Fibroblast of skin of abdomen (primary cell): Measurements from ENCODE around the gene SIAE.

Source experiments
- DNase-seq: peaks from one replicate; pipeline ENCODE4 v3.0.0-alpha.2; 2013

Gene SIAE

DNA sequence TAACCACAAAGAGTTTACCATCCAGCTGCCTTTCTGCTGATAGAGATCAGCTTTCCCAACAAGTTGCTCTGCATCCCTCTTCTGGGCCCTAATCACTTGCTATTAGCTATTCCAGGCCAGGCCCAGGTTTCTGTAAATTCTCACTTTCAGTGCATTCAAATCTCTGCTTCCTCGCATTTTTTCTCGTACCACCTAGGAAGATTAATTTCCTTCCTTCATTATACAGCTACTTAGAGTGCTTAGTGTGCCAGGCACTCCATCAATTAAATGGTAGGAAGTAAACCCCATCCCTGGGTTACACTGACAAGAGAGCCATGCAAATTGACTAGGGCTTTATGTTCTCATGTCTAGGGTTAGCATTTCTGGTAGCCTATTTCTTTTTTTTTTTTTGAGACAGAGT is 9.7 kb downstream of the SIAE start:
- DNase-seq = no peak

DNA sequence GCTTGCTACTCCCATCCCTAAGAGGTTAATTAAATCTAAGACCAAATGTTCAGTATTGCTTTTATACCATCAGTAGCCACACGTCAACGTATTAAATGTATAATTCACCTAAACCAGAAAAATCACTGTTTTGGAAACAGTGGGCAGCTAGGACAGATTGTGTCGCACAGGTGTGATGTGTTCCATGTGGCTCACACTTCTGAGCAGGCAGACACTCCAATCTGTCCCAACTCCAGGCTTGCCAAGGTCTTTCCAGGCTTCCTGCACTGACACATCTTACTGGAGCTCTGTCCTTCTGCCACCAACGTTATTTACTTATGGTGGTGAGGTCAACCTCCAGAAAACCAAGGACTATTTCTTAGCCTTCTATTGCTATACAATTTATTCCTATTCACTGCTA is 11.4 kb downstream of the SIAE start:
- DNase-seq = no peak

DNA sequence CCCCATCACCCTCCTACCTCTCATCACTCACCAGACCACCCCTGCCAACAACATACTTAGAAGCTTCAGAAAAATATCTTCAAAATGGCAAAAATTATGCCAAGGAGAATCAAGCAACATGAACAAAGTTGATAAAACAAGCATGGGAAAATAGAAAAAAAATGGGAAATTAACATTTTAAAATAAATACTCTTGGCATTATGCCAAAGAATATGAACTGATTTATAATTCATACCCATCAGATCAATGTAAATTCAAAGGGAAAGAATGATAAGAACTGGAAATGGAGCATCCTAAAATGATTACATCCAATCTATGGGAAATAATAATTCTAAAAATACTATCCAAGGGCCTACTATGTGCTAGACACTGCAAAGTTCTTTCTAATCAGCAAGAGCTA is 12.0 kb downstream of the SIAE start:
- no peak for DNase-seq

DNA sequence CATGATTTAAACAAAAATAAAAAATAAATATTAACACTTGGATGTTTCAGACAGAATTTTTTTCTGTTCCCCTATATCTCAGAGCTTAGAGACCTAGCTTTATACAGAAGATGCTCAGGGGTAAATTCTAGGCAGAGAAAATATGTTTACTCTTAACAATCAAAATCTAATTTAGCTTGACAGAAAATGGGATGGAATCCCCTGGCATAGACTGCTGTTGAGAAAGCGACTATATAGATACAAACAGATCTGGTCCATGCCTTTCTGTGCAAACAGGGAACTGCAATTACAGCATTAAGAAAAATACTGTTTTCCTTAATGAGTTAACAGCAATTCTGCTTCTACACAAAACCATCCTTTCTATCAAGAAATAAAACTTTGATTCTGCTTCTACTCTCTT is 14.6 kb downstream of the SIAE start:
- DNase-seq = no peak

DNA sequence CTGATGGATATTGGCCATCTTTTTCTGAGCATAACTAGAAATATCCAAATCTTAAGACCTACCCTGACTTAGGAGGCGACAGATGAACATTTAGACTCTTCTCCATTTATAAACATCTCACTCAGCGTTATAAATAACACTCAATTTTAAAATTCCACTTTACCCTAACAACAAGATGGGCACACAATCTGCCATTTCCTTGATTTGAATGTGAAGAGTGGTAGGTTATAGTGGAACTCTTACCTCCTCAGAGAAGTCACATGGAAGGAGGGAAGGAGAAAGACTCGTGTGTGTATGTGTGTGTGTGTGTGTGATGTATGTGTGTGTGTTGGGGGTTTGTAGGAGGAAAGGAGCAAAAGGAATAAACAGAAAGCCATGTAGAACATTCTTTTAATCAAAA is 15.0 kb downstream of the SIAE start:
- no peak for DNase-seq

DNA sequence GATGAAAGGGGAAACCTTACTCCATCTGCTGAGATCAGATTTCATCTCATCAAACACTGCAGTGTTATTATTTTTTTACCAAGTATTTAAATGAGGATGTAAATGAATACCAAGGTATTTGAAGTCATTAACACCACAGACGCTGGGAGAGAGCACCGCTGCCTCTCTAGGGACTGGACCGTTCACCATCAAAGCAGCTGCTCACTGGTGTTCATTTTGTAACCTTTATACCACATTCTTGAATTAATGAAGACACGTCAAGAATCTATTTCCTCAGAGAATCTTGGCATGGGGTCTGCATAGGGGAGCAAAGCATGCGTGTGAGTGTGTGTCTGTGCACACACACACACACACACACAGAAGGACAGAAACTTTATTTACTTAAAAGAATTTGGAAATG is 15.6 kb downstream of the SIAE start:
- DNase-seq = peak; percentile 60

DNA sequence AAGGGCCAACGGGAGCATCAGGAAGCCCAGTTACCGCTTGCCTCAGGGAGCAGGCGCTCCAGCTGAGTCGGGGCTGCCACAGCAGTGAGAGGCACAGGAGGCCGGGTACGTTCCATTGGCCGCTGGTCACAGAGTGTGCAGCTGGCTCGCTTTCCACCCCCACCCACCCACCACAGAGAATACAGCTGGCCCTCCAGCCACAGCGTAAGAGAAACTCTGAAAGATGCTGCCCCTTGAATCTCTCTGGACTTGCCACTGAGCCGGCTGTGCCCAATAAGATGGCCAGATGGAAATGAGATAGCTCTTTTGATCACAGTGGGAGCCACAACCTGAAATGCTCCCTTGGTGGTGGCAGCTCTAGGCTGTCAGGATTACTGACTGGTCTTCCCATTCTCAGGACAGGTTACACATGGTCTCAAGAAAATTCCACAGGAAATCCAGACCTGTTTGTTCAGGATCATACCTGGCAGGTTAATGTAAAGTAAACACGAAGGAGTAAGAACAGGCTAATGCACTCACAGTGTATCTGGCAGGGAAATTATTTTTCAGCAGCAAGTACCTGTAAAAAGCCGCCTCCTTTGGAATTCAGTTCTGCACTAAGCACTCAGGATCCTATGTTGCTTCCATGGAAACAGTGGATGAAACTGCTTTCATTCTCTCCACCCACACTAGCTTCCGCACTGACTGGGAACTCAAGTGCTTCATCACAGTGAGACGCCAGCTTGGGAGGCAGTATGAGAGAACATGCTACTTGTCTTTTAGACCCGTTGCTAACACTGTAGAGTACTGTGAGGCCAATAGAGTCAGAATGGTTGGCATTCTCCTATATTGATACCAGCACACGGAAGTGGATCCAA is 16.5 kb downstream of the SIAE start:
- peak; percentile 21 for DNase-seq

DNA sequence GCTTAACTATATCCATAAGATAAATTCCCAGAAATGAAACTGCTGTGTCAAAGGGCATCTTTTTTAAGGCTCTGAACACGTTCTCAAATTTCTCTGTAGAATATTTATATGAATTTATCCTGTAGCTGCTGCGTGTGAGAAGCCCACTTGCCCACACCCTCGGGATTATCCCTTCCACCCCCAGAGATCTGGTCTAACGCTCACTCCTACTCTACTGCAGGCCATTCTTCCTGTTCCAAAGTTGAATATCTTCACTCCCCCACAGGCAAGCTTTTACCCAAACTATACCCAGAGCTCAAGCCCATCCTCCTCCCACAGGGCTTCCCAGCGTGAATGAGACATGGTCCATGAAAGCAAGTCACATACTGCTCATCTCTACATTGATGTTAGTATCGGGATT is 24.9 kb downstream of the SIAE start:
- DNase-seq = no peak

DNA sequence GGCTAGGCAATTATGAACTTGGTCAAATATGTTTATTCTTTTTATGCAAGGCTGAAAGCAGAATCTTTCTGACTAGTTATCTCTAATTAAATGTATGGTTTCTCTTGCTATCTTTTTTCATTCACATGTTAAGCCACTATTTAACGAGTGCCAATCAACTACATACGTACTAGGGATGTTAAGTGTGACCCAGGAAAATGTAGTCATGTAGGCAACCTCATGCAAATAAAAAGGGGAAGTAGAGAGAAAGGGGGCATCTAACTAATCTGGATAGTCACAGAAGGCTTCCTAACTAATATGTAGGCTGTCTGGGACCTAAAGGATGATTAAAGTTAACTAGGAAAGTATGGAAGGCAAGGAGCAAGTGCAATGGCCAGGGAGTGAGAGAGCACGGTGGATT is 27.4 kb downstream of the SIAE start:
- no peak for DNase-seq

DNA sequence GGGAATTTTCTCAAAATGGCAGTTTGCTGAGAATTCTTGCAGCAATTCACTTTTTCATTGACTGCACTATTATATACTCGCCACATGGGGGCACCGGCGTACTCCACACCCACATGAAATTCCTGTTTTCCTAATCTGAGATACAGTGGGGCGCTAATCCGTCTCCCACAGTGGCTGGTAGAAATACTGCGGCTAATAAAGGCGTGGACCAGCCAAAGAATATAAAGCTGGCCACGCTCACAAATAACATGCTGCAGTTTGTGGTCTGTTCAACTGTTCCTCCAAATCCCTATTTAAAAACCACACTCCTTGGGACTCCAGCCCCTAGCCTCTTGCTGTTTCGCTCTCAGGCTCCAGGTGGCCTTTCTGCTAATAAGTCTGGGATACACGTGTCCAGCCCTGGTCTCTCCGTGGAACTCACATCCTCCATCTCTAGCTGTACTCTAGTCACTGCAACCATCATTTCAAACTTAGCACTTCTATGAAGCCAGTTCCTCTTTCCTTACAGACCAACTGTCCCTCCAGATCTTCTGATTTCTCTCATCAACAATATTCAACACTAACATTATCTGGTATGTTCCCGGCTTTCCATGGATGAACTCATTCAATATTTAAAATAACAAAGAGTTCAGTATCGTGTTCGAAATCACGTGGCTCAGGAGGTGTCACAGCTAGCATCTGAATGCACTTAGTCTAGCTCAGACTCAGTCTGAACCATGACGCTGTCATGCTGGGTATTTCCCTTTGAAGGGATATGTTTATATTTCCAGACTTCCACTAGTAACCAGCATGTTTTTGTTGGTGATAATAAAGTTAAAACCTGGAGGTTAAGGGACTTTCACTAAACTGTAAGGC is 28.9 kb downstream of the SIAE start:
- DNase-seq = peak; percentile 78

DNA sequence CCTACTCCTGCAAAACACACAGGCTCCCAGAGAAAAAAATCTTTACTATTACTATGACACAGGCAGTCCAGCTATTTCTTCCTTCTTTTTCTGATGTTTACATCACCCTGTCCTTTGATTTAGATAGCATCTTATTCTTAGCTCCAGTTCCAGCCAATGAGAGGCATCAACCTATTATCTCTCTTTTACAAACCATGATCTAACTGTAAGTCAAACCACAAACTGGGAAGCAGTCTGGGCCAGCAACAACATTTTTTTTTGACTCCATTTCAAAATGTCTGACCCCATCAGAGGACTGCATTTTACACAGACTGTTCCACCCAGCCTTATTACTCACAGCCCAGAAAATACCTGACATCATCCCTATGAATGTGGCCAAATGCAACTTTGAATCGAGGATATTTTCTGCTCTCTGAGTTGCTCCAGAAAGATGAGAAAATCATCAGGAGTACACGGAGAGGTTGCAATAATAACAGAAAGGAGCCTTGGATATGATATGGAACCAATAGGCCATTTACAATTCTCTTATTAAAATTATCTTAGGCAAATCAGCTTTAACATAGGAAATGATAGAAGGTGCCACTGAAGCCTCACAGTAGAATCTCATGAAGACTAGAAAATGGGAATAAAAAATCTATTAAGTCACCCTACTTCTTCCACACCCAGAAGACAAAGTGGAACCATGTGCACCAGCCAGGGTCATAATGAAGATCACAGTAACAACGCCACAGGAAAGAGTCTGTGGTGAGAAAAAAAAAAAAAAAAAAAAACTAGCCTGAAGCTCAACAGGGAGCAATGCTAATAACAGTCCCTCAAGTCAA is 29.7 kb downstream of the SIAE start:
- DNase-seq = peak; percentile 85

DNA sequence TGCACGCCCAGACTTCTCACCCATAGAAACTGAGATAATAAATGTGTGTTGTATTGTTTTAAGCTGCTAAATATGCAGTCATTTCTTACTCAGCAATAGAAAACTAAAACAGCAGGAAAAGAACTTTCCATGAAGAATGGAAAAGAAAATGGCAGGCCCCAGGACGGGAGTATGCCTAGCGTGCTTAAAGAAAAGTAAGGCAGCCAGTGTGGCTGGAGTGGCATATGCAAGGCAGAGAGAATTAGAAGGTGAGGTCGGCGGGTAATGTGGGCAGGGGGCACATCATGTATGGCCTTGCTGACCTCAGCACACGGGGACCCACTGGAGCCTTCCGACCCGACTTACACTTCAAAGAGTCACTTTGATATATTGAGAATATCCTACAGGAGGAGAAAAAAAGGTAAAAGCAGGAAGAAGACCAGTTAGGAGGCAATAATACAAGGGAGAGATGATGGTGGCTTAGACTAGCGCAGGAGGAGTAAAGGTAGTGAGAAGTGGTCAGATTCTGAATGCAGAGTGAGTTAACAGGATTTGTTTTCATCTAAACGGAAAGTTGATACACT is 30.4 kb downstream of the SIAE start:
- no peak for DNase-seq

DNA sequence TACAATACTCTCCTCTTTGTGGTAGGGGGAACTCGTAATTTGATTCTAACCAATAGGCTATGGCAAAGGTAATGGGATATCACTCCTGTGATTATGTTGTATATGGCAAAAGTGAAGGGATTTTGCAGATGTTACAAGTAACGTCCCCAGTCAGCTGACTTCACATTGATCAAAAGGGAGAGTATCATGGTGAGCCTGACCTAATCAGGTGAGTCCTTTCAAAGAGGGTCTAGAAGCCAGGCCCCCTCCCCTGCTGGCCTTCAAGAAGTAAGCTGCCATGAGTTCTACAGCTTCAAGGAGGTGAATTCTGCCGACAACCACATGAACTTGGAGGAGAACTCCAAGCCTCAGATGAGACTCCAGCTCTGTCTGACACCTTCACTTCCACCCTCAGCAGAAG is 30.9 kb downstream of the SIAE start:
- no peak for DNase-seq

DNA sequence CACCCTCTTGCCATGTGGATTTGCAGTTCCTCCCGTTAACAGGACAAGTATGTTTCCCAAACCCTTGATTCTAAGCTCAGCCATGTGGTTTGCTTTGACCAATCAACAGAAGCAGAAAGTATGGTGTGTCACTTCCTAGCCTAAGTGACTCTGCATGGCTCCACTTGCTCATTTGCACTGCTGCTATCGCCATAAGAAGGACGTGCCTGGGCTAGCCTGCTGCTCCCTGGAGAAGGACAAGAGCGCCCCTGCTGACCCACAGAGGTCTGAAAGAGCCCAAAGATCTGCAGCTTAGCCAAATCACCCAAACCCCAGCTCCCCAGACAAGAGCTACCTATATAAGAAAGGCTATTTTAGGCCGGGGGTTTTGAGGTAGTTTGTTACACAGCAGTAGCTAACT is 32.9 kb downstream of the SIAE start:
- no peak for DNase-seq

DNA sequence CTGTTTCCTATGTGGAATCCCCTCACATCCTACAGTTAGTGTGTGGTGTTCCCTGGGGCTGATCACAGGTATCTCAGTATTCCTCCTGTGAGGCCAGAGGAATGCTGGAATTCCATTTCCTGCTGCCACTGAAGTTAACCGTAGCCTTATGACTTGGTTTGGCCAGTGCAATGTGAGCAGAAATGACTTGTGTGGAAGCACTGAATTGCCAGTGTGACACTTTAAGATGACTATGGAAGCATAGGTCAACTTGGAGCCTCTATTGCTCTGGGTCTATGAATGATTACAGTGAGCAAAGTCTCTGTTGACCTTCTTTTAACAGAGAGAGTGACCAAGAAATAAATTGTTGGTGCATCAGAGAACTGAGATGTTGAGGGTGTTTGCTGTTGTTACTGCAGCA is 34.4 kb downstream of the SIAE start:
- no peak for DNase-seq

DNA sequence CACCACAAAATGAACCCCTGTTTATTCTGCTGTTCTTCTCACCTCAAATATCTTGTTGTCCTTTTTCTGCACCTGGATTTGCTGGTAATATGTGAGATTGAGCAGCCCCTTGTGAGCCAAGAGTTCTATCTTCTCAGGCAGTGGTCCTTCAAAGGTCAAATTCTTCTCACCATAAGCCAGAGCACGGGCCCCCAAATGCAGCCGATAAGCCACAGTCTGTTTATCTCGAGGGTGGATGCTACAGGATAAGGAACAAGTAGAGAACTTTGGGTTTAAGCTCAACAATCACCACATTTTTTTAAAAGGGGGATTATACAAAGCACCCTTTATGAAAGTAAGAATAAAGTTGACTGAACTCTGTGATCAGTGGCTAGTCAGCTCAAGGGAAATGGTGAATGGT is 35.0 kb downstream of the SIAE start:
- DNase-seq = no peak

DNA sequence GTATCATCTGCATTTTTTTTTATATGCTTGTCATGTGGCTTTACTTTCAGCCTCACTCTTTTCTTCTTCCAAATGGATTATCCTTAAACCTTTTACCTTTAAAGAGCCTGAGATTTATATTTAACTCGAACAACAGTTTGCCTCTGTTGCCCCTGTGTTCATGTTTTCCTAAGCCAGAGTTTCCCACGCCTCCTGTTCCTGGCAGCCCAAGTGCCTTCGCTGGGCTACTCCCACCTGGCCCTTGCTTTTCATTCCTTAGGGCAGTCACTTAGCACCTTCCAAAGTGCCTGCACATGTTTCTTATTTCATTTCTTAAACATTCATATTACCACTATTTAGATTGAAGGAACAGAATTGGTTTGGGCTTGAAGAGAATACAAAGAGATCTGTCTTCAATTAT is 37.6 kb downstream of the SIAE start:
- no peak for DNase-seq

DNA sequence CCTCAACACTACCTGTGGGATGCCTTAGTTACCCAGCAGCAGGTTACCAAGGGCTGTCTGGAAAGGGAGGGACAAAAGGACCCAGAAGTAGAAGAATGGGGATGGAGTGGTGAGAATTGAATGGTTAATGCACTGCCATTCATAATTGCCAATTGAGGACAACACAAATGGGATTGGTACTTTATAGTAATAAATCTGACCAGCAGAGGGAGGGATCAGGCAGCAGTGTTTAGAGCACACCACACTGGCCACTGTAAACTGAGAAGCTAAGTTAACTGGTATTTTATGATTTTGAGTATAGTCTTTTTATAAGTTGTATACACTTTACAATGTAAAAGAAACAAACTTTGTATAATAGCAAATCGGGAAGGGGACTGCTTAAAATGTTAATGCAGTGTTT is 40.2 kb downstream of the SIAE start:
- DNase-seq = no peak

DNA sequence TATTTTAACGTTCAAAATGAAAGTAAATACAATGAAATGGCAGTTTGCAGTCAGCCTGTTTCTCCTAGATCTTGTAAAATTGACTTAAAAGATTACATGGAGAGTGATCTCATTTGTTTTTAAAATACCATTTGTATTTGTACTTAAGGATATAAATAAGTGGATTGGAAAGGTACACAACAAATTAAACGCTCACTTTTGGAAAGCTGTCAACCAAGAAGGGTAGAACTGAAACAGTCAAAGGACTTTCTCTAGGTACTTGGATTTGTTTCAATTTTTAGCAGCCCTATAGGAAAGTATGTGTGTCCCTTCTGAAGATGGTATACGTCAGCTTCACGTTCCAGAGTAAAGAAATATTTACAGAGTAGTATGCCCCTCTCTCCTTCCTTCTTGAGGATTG is 43.6 kb downstream of the SIAE start:
- DNase-seq = no peak

DNA sequence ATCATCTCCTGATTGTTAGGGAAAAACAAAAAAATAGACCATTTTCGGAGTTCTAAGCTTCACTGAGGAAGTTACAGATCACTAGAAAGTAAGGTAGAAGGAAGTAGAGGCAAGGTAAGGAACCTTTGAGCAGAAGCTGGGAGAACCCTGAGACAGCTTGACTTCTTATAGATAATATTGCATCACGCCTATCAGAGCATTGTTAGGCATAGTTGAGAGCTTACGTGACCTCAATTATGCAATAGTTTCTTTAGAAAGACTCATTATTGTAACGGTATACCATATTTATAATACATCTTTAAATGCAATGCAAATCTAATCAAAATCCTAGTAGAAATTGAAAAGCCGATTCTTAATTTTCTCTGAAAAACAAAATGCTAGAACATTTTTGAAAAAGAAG is 46.0 kb downstream of the SIAE start:
- DNase-seq = no peak

DNA sequence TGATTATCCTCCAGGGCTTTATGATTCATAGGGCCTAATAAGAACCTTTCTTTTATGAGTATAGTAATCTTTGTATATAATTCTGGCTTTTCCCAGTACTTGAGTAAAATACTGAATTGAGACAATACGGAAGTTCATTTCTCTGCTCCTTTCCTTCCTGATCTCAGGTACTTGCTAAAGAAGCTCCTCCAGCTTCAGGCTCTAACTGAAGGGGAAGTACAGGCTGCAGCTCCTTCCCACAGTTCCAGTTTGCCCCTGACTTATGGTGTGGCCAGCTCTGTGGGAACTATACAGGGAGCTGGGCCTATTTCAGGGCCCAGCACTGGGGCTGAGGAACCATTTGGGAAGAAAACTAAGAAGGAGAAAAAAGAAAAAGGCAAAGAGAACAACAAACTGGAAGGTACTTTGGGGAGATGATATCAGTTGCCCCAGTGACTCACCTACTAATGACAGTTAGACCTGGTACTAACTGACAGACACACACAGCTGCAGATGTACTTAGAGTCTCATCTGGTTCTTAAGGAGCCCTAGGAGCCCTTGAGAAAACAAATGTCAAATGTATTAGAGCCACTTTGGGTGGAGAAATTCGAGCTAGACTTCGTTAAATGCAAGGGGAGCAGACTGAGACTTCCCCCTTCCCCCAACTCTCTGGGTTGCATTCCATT is 47.9 kb downstream of the SIAE start:
- DNase-seq = no peak

DNA sequence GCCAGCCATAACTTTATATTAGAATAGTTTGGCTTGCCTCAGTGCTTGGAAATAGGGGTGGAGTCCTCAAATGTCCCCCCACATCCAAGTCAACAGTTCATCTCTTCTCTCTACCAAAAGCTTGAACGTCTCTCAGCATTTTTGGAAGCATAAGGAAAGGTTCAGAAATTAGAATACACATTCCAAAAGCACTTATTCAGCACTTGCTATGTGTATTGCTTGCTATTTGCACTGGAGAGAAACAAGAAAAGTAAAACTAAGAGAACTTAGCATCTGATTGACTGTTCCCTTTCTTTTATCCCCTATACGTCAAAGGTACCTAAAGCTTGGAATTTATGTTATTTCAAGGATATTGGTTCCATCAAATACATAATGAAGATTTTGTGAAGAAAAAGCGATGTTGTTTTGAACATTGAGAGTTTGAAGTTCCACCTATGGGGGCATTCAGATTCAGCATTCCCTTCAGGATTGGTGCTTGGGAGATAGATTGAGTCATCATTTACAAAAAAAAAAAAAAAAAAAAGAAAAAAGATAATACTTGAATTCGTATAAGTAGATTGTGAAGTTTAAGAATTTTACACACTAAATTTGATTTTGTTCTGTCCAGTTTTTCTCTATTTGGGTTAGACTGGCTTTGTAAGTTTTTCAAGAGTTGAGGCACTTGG is 49.5 kb downstream of the SIAE start:
- no peak for DNase-seq
